ENCODE data around the gene LHPP. TPM values are rescaled to one million over a fixed set of nuclear protein-coding genes. Genes with fewer than 3 reads are reported as not detected.

Gene LHPP
- total RNA-seq, 1 donor from 2014 or later = 12.1 TPM

- TF ChIP-seq CTCF (conservative IDR thresholded peaks at IDR 0.05; ENCODE audit: low read depth, low read length) = no peak
- H3K4me3 ChIP-seq (ENCODE audit: low read depth, low read length) = no peak overlapping the region
- DNase-seq (ENCODE audit: low read depth) = no peak
Observed at GRCh38 chr10:124472071-124472470, 10.4 kb downstream of the LHPP start.

- TF ChIP-seq CTCF (conservative IDR thresholded peaks at IDR 0.05; ENCODE audit: low read depth, low read length) = no peak
- H3K4me3 ChIP-seq (ENCODE audit: low read depth, low read length) = no peak overlapping the region
- DNase-seq (ENCODE audit: low read depth) = no peak
Observed at GRCh38 chr10:124473070-124473469, 11.4 kb downstream of the LHPP start.

- TF ChIP-seq CTCF (conservative IDR thresholded peaks at IDR 0.05; ENCODE audit: low read depth, low read length) = no peak
- DNase-seq (ENCODE audit: low read depth) = no peak
- no peak overlapping the region for H3K4me3 ChIP-seq (ENCODE audit: low read depth, low read length)
Observed at GRCh38 chr10:124474514-124475070, 13.0 kb downstream of the LHPP start.

GRCh38 chr10:124476043-124476725, 14.6 kb downstream of the LHPP start:
- no peak for DNase-seq (ENCODE audit: low read depth)
- no peak for TF ChIP-seq CTCF (conservative IDR thresholded peaks at IDR 0.05; ENCODE audit: low read depth, low read length)

GRCh38 chr10:124477614-124478363, 16.2 kb downstream of the LHPP start:
- H3K4me3 ChIP-seq (ENCODE audit: low read depth, low read length) = no peak overlapping the region
- no peak for TF ChIP-seq CTCF (conservative IDR thresholded peaks at IDR 0.05; ENCODE audit: low read depth, low read length)
- no peak for DNase-seq (ENCODE audit: low read depth)

More at GRCh38 chr10:124476043-124476725, 14.6 kb downstream of the LHPP start:
- H3K4me3 ChIP-seq (ENCODE audit: low read depth, low read length) = no peak overlapping the region

- no peak for TF ChIP-seq CTCF (conservative IDR thresholded peaks at IDR 0.05; ENCODE audit: low read depth, low read length)
- DNase-seq (ENCODE audit: low read depth) = no peak
- H3K4me3 ChIP-seq (ENCODE audit: low read depth, low read length) = no peak overlapping the region
Observed at GRCh38 chr10:124478515-124478914, 16.9 kb downstream of the LHPP start.
